Measurements from ENCODE around the gene CDH6. TPM values are rescaled to one million over a fixed set of nuclear protein-coding genes. Genes with fewer than 3 reads are reported as not detected.

Gene CDH6
- total and polyA plus RNA-seq, 2 donors (not counting 3 experiments of a cell fraction or from before 2014, with no cell fraction given) = 0.06 TPM; not detected in 1

- no peak for FAIRE-seq
- H3K27ac ChIP-seq (ENCODE audit: insufficient read depth, low read depth, low read length) = no peak overlapping the region
- no peak overlapping the region for H3K4me2 ChIP-seq (ENCODE audit: insufficient read depth, low read length)
- TF ChIP-seq POLR2AphosphoS5 (IDR thresholded peaks at IDR 0.05; ENCODE audit: insufficient read depth, low read depth, low read length) = no peak
- no peak for TF ChIP-seq MAX (IDR thresholded peaks at IDR 0.05; ENCODE audit: insufficient read depth, insufficient read length)
- TF ChIP-seq EZH2 (IDR thresholded peaks at IDR 0.05; ENCODE audit: borderline replicate concordance, low read depth, low read length, severe bottlenecking) = no peak
- no peak for TF ChIP-seq MYC (IDR thresholded peaks at IDR 0.05; ENCODE audit: low read depth, low read length)
- no peak for TF ChIP-seq GATA2 (IDR thresholded peaks at IDR 0.05; ENCODE audit: insufficient read depth, insufficient read length, low read depth, low read length)
- no peak for TF ChIP-seq JUN (IDR thresholded peaks at IDR 0.05; ENCODE audit: borderline replicate concordance, insufficient read depth, insufficient read length, low read depth)
- TF ChIP-seq FOS (IDR thresholded peaks at IDR 0.05; ENCODE audit: borderline replicate concordance, insufficient read depth, low read length) = no peak
- no peak for TF ChIP-seq POLR2A (IDR thresholded peaks at IDR 0.05; ENCODE audit: low read depth, low read length)
- TF ChIP-seq CTCF (IDR thresholded peaks at IDR 0.05; ENCODE audit: extremely low read depth in 1 of 2, insufficient read depth in 1 of 2, low read depth in 1 of 2, low read length in 2 of 2) = no peak
- intact Hi-C loops (cut with micrococcal nuclease) (no loop called here), dilution Hi-C loops (cut with MboI; ENCODE audit: extremely low pct_ligation_motif_present, low sequenced_read_pairs) (no loop called here)
- no peaks in the 10 kb centered on the region for H3K79me2 ChIP-seq (ENCODE audit: control insufficient read depth, insufficient read depth, low read length)
- H3K27me3 ChIP-seq (ENCODE audit: control insufficient read depth in 2 of 2, insufficient read depth in 2 of 2, low read length in 2 of 2) = no peaks in the 10 kb centered on the region
- H3K4me3 ChIP-seq (replicated peaks in 1 of 3; ENCODE audit: insufficient read depth in 1 of 3, low read depth in 1 of 3, low read length in 3 of 3) = no peak overlapping the region
- H3K36me3 ChIP-seq (ENCODE audit: control insufficient read depth in 2 of 2, extremely low read depth in 1 of 2, insufficient read depth in 2 of 2, low read length in 2 of 2) = no peaks in the 10 kb centered on the region
- H3K4me1 ChIP-seq (ENCODE audit: control insufficient read depth, extremely low read depth, insufficient read depth, low read length) = no peaks in the 10 kb centered on the region
- no peaks in the 10 kb centered on the region for H4K20me1 ChIP-seq (replicated peaks; ENCODE audit: control insufficient read depth, extremely low read depth, insufficient read depth, low read length)
- CTCF ChIA-PET = no interaction called here
- no peak for DNase-seq (ENCODE audit: low read depth, low spot score)
- POLR2A ChIA-PET = no interaction called here
- H2AFZ ChIP-seq (ENCODE audit: low read depth, low read length) = no peak overlapping the region
- H3K9me3 ChIP-seq (replicated peaks; ENCODE audit: control insufficient read depth, insufficient read depth, low read length) = no peaks in the 10 kb centered on the region
- no peaks in the 10 kb centered on the region for H3K9me1 ChIP-seq (replicated peaks; ENCODE audit: control insufficient read depth, extremely low read depth, insufficient read depth, low read length)
- no TSS peak for BruUV-seq (replicated peaks)
- no peak overlapping the region for H3K9ac ChIP-seq (replicated peaks; ENCODE audit: extremely low read depth, insufficient read depth, low read length)
These were observed 166.4 kb downstream of the CDH6 start for GRCh38 chr5:31359839-31360238.
